Activated CD8-positive, alpha-beta T cell treated with anti-CD3 and anti-CD28 coated beads for 36 hours (primary cell): ENCODE measurements around the gene LIPE. TPM values are rescaled to one million over a fixed set of nuclear protein-coding genes. Genes with fewer than 3 reads are reported as not detected.

ENCODE experiments used
- ATAC-seq: fragments of 200-7000 bp; cut with Tn5 transposase; one replicate; pipeline ENCODE4 v1.10.0; 2021; ENCODE audit warnings: mild to moderate bottlenecking, moderate library complexity
- CTCF ChIA-PET: fragments of 350-600 bp; sonication (Branson Sonifier 250); formaldehyde crosslinking; loops from one replicate; lab custom pipeline; 2021; ENCODE audit warnings: antibody characterized with exemption; lab: Charles Lee
- POLR2A ChIA-PET: fragments of 350-600 bp; sonication (Branson Sonifier 250); formaldehyde crosslinking; loops from one replicate; lab custom pipeline; 2021; ENCODE audit warnings: antibody characterized with exemption; lab: Charles Lee
- DNase-seq: peaks from one replicate; pipeline ENCODE4 v3.0.0-alpha.2; 2020
- H3K27ac Mint-ChIP-seq: one replicate; pipeline ENCODE4 v1.8.0; 2021; ENCODE audit warnings: mild to moderate bottlenecking, mixed read lengths
- H3K27me3 Mint-ChIP-seq: one replicate; pipeline ENCODE4 v1.8.0; 2021; ENCODE audit warnings: mixed read lengths
- H3K36me3 Mint-ChIP-seq: one replicate; pipeline ENCODE4 v1.8.0; 2021; ENCODE audit warnings: low read depth, mixed read lengths
- H3K4me1 Mint-ChIP-seq: one replicate; pipeline ENCODE4 v1.8.0; 2021; ENCODE audit warnings: low read depth, mixed read lengths
- H3K4me3 Mint-ChIP-seq: one replicate; pipeline ENCODE4 v1.8.0; 2021; ENCODE audit warnings: mild to moderate bottlenecking, moderate library complexity, mixed read lengths
- H3K9me3 Mint-ChIP-seq: one replicate; pipeline ENCODE4 v1.8.0; 2021; ENCODE audit warnings: mixed read lengths
- CTCF ChIP-seq: fragments of 200-600 bp; IDR thresholded peaks from one replicate; pipeline ENCODE4 v1.8.0; 2022; ENCODE audit warnings: antibody characterized with exemption, mild to moderate bottlenecking
- intact Hi-C: fragments of 100-400 bp; cut with micrococcal nuclease; formaldehyde crosslinking; loops from one replicate; pipeline ENCODE4 v1.10.0; 2022
- total RNA-seq, 2 experiments: library from RNA; stranded (reverse); gene quantifications; one replicate each; pipeline ENCODE4 v1.2.3, GENCODE V29; 2021

The LIPE gene
- total RNA-seq, 2 experiments from 2014 or later: 28.4 to 34.3 TPM

- ChIA-PET POLR2A (interaction anchor here (1.6 kb wide), 2 partner anchors 11 to 19 kb away, joined by 4 to 5 read pairs; no protein-coding TSS in a partner anchor), CTCF (interaction anchor here (0.6 to 3.2 kb wide), 18 partner anchors 10 to 293 kb away, joined by 3 to 19 read pairs (median 4); no protein-coding TSS in a partner anchor)
- Mint-ChIP-seq H3K4me1 (peaks cover 40% of the 10 kb centered on the region), H3K4me3 (peak overlapping the region; percentile 73), H3K27ac (peak overlapping the region; percentile 75), H3K36me3 (peaks cover 9% of the 10 kb centered on the region), H3K9me3 (no peaks in the 10 kb centered on the region), H3K27me3 (no peaks in the 10 kb centered on the region)
- DNase-seq (peak; percentile 88), ATAC-seq (peak; percentile 47)
- intact Hi-C loops: no loop called here
- TF ChIP-seq CTCF: peak; percentile 95
Observed at GRCh38 chr19:42401365-42402303, 25.6 kb downstream of the LIPE start.

- DNase-seq (no peak), ATAC-seq (no peak)
- peaks cover 5% of the 10 kb centered on the region for H3K36me3 Mint-ChIP-seq
- H3K27ac Mint-ChIP-seq: no peak overlapping the region
- no peaks in the 10 kb centered on the region for H3K27me3 Mint-ChIP-seq
- peak overlapping the region; percentile 73 for H3K4me3 Mint-ChIP-seq
- no peaks in the 10 kb centered on the region for H3K9me3 Mint-ChIP-seq
- peaks cover 46% of the 10 kb centered on the region for H3K4me1 Mint-ChIP-seq
- CTCF ChIA-PET: interaction anchor here (0.6 to 3.2 kb wide), 17 partner anchors 11 to 291 kb away, joined by 3 to 19 read pairs (median 4); no protein-coding TSS in a partner anchor
- POLR2A ChIA-PET: interaction anchor here (1.0 to 1.6 kb wide), 2 partner anchors 12 to 23 kb away, joined by 4 to 5 read pairs; no protein-coding TSS in a partner anchor
- intact Hi-C loops: no loop called here
- TF ChIP-seq CTCF: no peak
Observed at GRCh38 chr19:42400404-42400803, 26.8 kb downstream of the LIPE start.

GRCh38 chr19:42397263-42398166, 29.7 kb downstream of the LIPE start:
- TF ChIP-seq CTCF: no peak

GRCh38 chr19:42396381-42397262, 30.6 kb downstream of the LIPE start:
- ATAC-seq (peak; percentile 98), DNase-seq (peak; percentile 98)
- POLR2A ChIA-PET: interaction anchor here (0.6 to 1.6 kb wide), 6 partner anchors 14 to 609 kb away, joined by 3 to 9 read pairs (median 3); no protein-coding TSS in a partner anchor
- intact Hi-C loops: no loop called here
- H3K27me3 Mint-ChIP-seq: peaks cover 1% of the 10 kb centered on the region
- peak overlapping the region; percentile 93 for H3K27ac Mint-ChIP-seq
- H3K36me3 Mint-ChIP-seq: no peaks in the 10 kb centered on the region
- no peaks in the 10 kb centered on the region for H3K9me3 Mint-ChIP-seq
- TF ChIP-seq CTCF: no peak
- peak overlapping the region; percentile 91 for H3K4me3 Mint-ChIP-seq
- CTCF ChIA-PET: interaction anchor here (0.6 to 3.6 kb wide), 9 partner anchors 10 to 264 kb away, joined by 3 to 18 read pairs (median 5); no protein-coding TSS in a partner anchor
- H3K4me1 Mint-ChIP-seq: peaks cover 39% of the 10 kb centered on the region

More at GRCh38 chr19:42397263-42398166, 29.7 kb downstream of the LIPE start:
- Mint-ChIP-seq H3K4me1 (peaks cover 46% of the 10 kb centered on the region), H3K27me3 (no peaks in the 10 kb centered on the region), H3K9me3 (no peaks in the 10 kb centered on the region), H3K36me3 (no peaks in the 10 kb centered on the region), H3K27ac (peak overlapping the region; percentile 90), H3K4me3 (peak overlapping the region; percentile 91)
- ChIA-PET POLR2A (interaction anchor here (0.6 to 1.6 kb wide), 3 partner anchors 18 to 610 kb away, joined by 3 to 9 read pairs (median 5); no protein-coding TSS in a partner anchor), CTCF (interaction anchor here (0.6 to 3.6 kb wide), 8 partner anchors 11 to 43 kb away, joined by 3 to 18 read pairs (median 5); no protein-coding TSS in a partner anchor)
- peak; percentile 31 for DNase-seq
- intact Hi-C loops: no loop called here
- ATAC-seq: peak; percentile 2
